K562 (cell line): ENCODE measurements around the gene SLC43A2. TPM values are rescaled to one million over a fixed set of nuclear protein-coding genes. Genes with fewer than 3 reads are reported as not detected.

Source experiments
- ATAC-seq: fragments of 200-7000 bp; cut with Tn5 transposase; 3 replicates; pipeline ENCODE4 v1.9.1; 2020; ENCODE audit warnings: moderate library complexity
- BruUV-seq: library from RNA; stranded (reverse); fragments of 400-500 nt; replicated peaks from 2 replicates; lab custom pipeline; 2021; lab: Mats Ljungman, UMichigan
- CTCF ChIA-PET: fragments of 300-600 bp; formaldehyde crosslinking; extraction: SDS; loops from one replicate; lab custom pipeline; 2021; ENCODE audit warnings: low intra/inter-chr PET ratio; lab: Yijun Ruan, JAX
- POLR2A ChIA-PET: fragments of 300-600, 350-650 bp; sonication (Branson Sonifier 250); formaldehyde crosslinking; extraction: SDS; loops from one replicate; lab custom pipeline; 2021; ENCODE audit warnings: antibody characterized with exemption, inconsistent platforms; lab: Yijun Ruan, JAX
- DNase-seq, 4 experiments: peaks; one replicate each; pipeline versions ENCODE4 v3.0.0 to v3.0.0-alpha.2; 2011 to 2018; ENCODE audit warnings: low spot score in 3 of 4, mixed read lengths in 3 of 4; ENCODE audit errors: extremely low read depth in 1 of 4
- FAIRE-seq: peaks from 2 replicates; lab custom pipeline; 2011; peaks lifted over from hg19 to GRCh38; lab: Jason Lieb, UNC
- H2AFZ ChIP-seq: 2 replicates; pipeline ENCODE4 v1.6.0; 2011; ENCODE audit warnings: low read depth, low read length, control low read depth, inconsistent platforms
- H3K27ac ChIP-seq: fragments of 200-600 bp; 3 replicates; pipeline ENCODE4 v1.8.0; 2011; ENCODE audit warnings: low read depth, mild to moderate bottlenecking, control low read depth, inconsistent platforms, low read length, moderate library complexity, mixed read lengths; ENCODE audit errors: extremely low read depth
- H3K27me3 ChIP-seq, 2 experiments: fragments of 300-600 bp in 1 of 2; 2 replicates in 1 of 2; 3 replicates in 1 of 2; pipeline versions ENCODE4 v1.6.0 to v1.8.0; 2011; ENCODE audit warnings: inconsistent platforms in 2 of 2, low read length in 2 of 2, mild to moderate bottlenecking in 1 of 2, mixed read lengths in 1 of 2, moderate library complexity in 1 of 2; ENCODE audit not compliant: control insufficient read depth in 2 of 2, insufficient read depth in 2 of 2
- H3K36me3 ChIP-seq: fragments of 300-600 bp; 3 replicates; pipeline ENCODE4 v1.8.0; 2011; ENCODE audit warnings: mild to moderate bottlenecking, low read length, inconsistent platforms; ENCODE audit not compliant: control insufficient read depth, insufficient read depth
- H3K4me1 ChIP-seq, 2 experiments: fragments of 200-600 bp in 1 of 2; replicated peaks in 1 of 2; 2 replicates in 1 of 2; 3 replicates in 1 of 2; pipeline versions ENCODE4 v1.5.1 to v1.8.0; 2011; ENCODE audit warnings: inconsistent platforms in 2 of 2, low read length in 2 of 2, mild to moderate bottlenecking in 1 of 2, mixed read lengths in 1 of 2, moderate library complexity in 1 of 2; ENCODE audit not compliant: control insufficient read depth in 2 of 2, insufficient read depth in 2 of 2
- H3K4me2 ChIP-seq: 2 replicates; pipeline ENCODE4 v1.6.1; 2011; ENCODE audit warnings: low read length, control low read depth, inconsistent platforms, mixed read lengths; ENCODE audit not compliant: insufficient read depth
- H3K4me3 ChIP-seq: fragments of 200-600 bp; sonication (generic), shearing (Covaris generic); 2 replicates; pipeline ENCODE4 v1.5.1; 2016; ENCODE audit warnings: control low read depth, inconsistent platforms
- H3K79me2 ChIP-seq: fragments of 200-600 bp; 3 replicates; pipeline ENCODE4 v1.8.0; 2011; ENCODE audit warnings: low read length, inconsistent platforms; ENCODE audit not compliant: control insufficient read depth, insufficient read depth
- H3K9ac ChIP-seq, 2 experiments: 2 replicates each; pipeline versions ENCODE4 v1.6.0 to v1.6.1; 2011; ENCODE audit warnings: low read depth in 2 of 2, low read length in 2 of 2, control low read depth in 1 of 2, inconsistent platforms in 1 of 2, mild to moderate bottlenecking in 1 of 2, mixed read lengths in 1 of 2; ENCODE audit not compliant: insufficient read depth in 1 of 2
- H3K9me1 ChIP-seq: one replicate; pipeline ENCODE4 v1.6.0; 2011; ENCODE audit warnings: inconsistent platforms, mild to moderate bottlenecking, low read length, moderate library complexity; ENCODE audit not compliant: control insufficient read depth, insufficient read depth
- H3K9me3 ChIP-seq: replicated peaks from 2 replicates; pipeline ENCODE4 v1.5.1; 2011; ENCODE audit warnings: low read depth, low read length, inconsistent platforms; ENCODE audit not compliant: control insufficient read depth, insufficient read depth
- H4K20me1 ChIP-seq: replicated peaks from 2 replicates; pipeline ENCODE4 v1.6.1; 2011; ENCODE audit warnings: low read length, inconsistent platforms, mixed read lengths; ENCODE audit not compliant: control insufficient read depth, insufficient read depth
- KLF10 ChIP-seq: fragments of 250-450 bp; sonication (Bioruptor Pico); IDR thresholded peaks from 2 replicates; pipeline ENCODE4 v1.6.1; 2021; ENCODE audit warnings: matching md5 sums
- SNRNP70 ChIP-seq: fragments of 200-400 bp; formaldehyde crosslinking; optimal IDR thresholded peaks from 2 replicates; pipeline ENCODE3; 2017; ENCODE audit warnings: low read depth, low read length
- STAT5B ChIP-seq: fragments of 250-450 bp; sonication (Bioruptor Pico); IDR thresholded peaks from 2 replicates; pipeline ENCODE4 v1.8.0; 2021; ENCODE audit warnings: mild to moderate bottlenecking, inconsistent platforms
- TAL1 ChIP-seq: fragments of 450-650 bp; IDR thresholded peaks from 2 replicates; pipeline ENCODE4 v1.6.1; 2016; ENCODE audit warnings: mild to moderate bottlenecking
- TFAP4 ChIP-seq: sonication (generic); formaldehyde crosslinking; IDR thresholded peaks from 2 replicates; pipeline ENCODE4 v1.8.0; 2022; ENCODE audit warnings: missing genetic modification reagents, mild to moderate bottlenecking, moderate library complexity, borderline replicate concordance
- U2AF2 ChIP-seq: fragments of 200-400 bp; formaldehyde crosslinking; optimal IDR thresholded peaks from 2 replicates; pipeline ENCODE3; 2017; ENCODE audit warnings: low read depth, mild to moderate bottlenecking, low read length
- WGBS: fragments of 100-300 bp; shearing (Covaris generic); methylation state at CpG from one replicate; pipeline ENCODE4 v1.1.6; 2016; ENCODE audit warnings: low coverage, mixed read lengths; ENCODE audit not compliant: insufficient coverage; ENCODE audit errors: missing lambda C conversion rate; 5-methylcytosine and 5-hydroxymethylcytosine counted together
- in situ Hi-C: fragments of 300-500 bp; cut with MboI; formaldehyde crosslinking; loops from 4 replicates; pipeline ENCODE4 v1.15.0; 2018; ENCODE audit warnings: inconsistent platforms, mixed read lengths
- intact Hi-C: fragments of 100-400 bp; cut with micrococcal nuclease; formaldehyde crosslinking; loops from 2 replicates; pipeline ENCODE4 v1.14.2; 2022
- polyA plus RNA-seq, 8 experiments: library from polyadenylated mRNA; depleted of rRNA in 4 of 8; stranded (reverse) in 5 of 8; unstranded in 3 of 8; fragments of >200 nt; fragmentation: Nextera tagmentation in 2 of 8; fragmentation: Illumina TruSeq in 1 of 8; extraction: Ambion mirVana in 2 of 8; extraction: Trizol in 1 of 8; gene quantifications; 2 replicates each; pipeline versions ENCODE4 v1.2.1 to v1.2.3, GENCODE V29; 2011 to 2014; ENCODE audit warnings: inconsistent platforms in 1 of 8, missing spikeins in 1 of 8
- total RNA-seq, 7 experiments: library from RNA; depleted of rRNA in 6 of 7; stranded (reverse); fragments of >200 nt in 6 of 7; fragmentation: Illumina TruSeq in 2 of 7; extraction: Trizol in 2 of 7; gene quantifications; 2 replicates each; pipeline versions ENCODE4 v1.2.1 to v1.2.3, GENCODE V29; 2011 to 2021; ENCODE audit warnings: low replicate concordance in 1 of 7
- TF ChIP-seq, protein P1 (sequence below): fragments of 450-650 bp; formaldehyde crosslinking; IDR thresholded peaks from 2 replicates; pipeline ENCODE4 v1.4.0; 2020; ENCODE audit warnings: mild to moderate bottlenecking, moderate library complexity
- TF ChIP-seq, protein P2 (sequence below): IDR thresholded peaks from 3 replicates; pipeline ENCODE4 v1.6.1; 2011; ENCODE audit warnings: borderline replicate concordance, mild to moderate bottlenecking, moderate library complexity; ENCODE audit not compliant: insufficient read length; ENCODE audit errors: extremely low read depth

SLC43A2 gene
- total and polyA plus RNA-seq, 9 of the 15 experiments (the other 6 are each of a cell fraction or from before 2014, with no cell fraction given), result 0.03 to 10.2 (median 3.6) TPM

GRCh38 chr17:1563786-1564613 lies 64.6 kb downstream of the SLC43A2 start:
- Histone ChIP-seq H3K27ac (peak overlapping the region; percentile 78), H3K9ac (peak overlapping the region; percentile 53 to 84), H3K4me1 (peaks cover 21 to 53% of the 10 kb centered on the region in 2 experiments; a peak in 4 of 5 replicates), H3K79me2 (peaks cover 31% of the 10 kb centered on the region), H3K4me2 (peak overlapping the region; percentile 86), H2AFZ (peak overlapping the region; percentile 91), H3K9me3 (no peaks in the 10 kb centered on the region), H4K20me1 (peaks cover 12% of the 10 kb centered on the region), H3K36me3 (peaks cover 12% of the 10 kb centered on the region; the same call in 1 of the 3 replicates), H3K27me3 (no peaks in the 10 kb centered on the region), H3K9me1 (no peaks in the 10 kb centered on the region), H3K4me3 (peak overlapping the region; percentile 63)
- peak; percentile 67 to 92 (median 76) for DNase-seq
- no TSS peak for BruUV-seq
- ATAC-seq, result peak; percentile 85
- POLR2A ChIA-PET, result interaction anchor here (0.6 kb wide), 2 partner anchors 192 to 629 kb away, joined by 3 to 4 read pairs; no protein-coding TSS in a partner anchor
- CTCF ChIA-PET, result no interaction called here
- WGBS, result 2% methylated on average over 15 of the region's 19 CpGs
- in situ Hi-C loops (no loop called here), intact Hi-C loops (no loop called here)
- peak; percentile 98 for FAIRE-seq
- TF ChIP-seq STAT5B (CRISPR knock-in tag) (no peak), KLF10 (CRISPR knock-in tag) (no peak), TFAP4 (CRISPR knock-in tag) (peak; percentile 48; the same call in 1 of the 2 replicates), U2AF2 (no peak), TAL1 (peak; percentile 68; the same call in 1 of the 2 replicates), SNRNP70 (no peak)
- TF ChIP-seq, protein P1, sequence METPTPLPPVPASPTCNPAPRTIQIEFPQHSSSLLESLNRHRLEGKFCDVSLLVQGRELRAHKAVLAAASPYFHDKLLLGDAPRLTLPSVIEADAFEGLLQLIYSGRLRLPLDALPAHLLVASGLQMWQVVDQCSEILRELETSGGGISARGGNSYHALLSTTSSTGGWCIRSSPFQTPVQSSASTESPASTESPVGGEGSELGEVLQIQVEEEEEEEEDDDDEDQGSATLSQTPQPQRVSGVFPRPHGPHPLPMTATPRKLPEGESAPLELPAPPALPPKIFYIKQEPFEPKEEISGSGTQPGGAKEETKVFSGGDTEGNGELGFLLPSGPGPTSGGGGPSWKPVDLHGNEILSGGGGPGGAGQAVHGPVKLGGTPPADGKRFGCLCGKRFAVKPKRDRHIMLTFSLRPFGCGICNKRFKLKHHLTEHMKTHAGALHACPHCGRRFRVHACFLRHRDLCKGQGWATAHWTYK (CRISPR knock-in tag), result no peak
- TF ChIP-seq, protein P2, sequence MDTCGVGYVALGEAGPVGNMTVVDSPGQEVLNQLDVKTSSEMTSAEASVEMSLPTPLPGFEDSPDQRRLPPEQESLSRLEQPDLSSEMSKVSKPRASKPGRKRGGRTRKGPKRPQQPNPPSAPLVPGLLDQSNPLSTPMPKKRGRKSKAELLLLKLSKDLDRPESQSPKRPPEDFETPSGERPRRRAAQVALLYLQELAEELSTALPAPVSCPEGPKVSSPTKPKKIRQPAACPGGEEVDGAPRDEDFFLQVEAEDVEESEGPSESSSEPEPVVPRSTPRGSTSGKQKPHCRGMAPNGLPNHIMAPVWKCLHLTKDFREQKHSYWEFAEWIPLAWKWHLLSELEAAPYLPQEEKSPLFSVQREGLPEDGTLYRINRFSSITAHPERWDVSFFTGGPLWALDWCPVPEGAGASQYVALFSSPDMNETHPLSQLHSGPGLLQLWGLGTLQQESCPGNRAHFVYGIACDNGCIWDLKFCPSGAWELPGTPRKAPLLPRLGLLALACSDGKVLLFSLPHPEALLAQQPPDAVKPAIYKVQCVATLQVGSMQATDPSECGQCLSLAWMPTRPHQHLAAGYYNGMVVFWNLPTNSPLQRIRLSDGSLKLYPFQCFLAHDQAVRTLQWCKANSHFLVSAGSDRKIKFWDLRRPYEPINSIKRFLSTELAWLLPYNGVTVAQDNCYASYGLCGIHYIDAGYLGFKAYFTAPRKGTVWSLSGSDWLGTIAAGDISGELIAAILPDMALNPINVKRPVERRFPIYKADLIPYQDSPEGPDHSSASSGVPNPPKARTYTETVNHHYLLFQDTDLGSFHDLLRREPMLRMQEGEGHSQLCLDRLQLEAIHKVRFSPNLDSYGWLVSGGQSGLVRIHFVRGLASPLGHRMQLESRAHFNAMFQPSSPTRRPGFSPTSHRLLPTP, result peak; percentile 51
